HG03025 (cell line): ENCODE measurements around the gene MYL4.
"Not testable (repeated sequence)": the region's sequence is repeated elsewhere in the genome, so short reads cannot be mapped to it uniquely, and the experiment has no call there.

Source experiments
- ATAC-seq: cut with Tn5 transposase; IDR thresholded peaks from one replicate; pipeline ENCODE4 v1.9.1; 2021; ENCODE audit warnings: mild to moderate bottlenecking, moderate library complexity; ENCODE audit not compliant: unreplicated experiment, low FRiP score

Gene MYL4

GRCh38 chr17:47268964-47269363 lies 59.8 kb downstream of the MYL4 start:
- ATAC-seq = not testable (repeated sequence)

- not testable (repeated sequence) for ATAC-seq
Observed at GRCh38 chr17:47269561-47270280, 60.6 kb downstream of the MYL4 start.

- no peak for ATAC-seq
Observed at GRCh38 chr17:47270946-47271705, 62.0 kb downstream of the MYL4 start.

DNA sequence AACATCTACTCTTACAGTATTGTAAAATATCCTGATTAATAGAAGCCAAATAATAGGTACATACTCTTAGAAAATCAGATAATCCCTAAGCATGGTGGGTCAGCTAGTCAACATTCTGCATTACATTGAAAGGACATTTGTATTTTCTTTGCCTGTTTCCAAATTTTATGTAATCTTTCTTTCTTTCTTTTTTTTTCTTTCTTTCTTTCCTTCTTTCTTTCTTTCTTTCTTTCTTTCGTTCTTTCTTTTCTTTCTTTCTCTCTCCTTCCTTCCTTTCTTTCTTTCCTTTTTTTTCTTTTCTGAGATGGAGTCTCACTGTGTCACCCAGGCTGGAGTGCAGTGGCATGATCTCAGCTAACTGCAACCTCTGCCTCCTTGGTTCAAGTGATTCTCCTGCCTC lies 63.3 kb downstream of the MYL4 start:
- ATAC-seq = no peak

GRCh38 chr17:47273245-47273644 lies 64.1 kb downstream of the MYL4 start:
- no peak for ATAC-seq
